A549 (cell line): ENCODE measurements around the gene LSS. TPM values are rescaled to one million over a fixed set of nuclear protein-coding genes. Genes with fewer than 3 reads are reported as not detected.

Experiments
- ATAC-seq, 2 experiments: fragments of 200-7000 bp in 1 of 2; fragments of >200 bp in 1 of 2; cut with Nextera tagmentation in 1 of 2; cut with Tn5 transposase in 1 of 2; 3 replicates each; pipeline versions ENCODE4 v1.8.0 to v1.9.1; 2018 to 2020; ENCODE audit warnings: mild to moderate bottlenecking in 1 of 2, moderate library complexity in 1 of 2
- CTCF ChIA-PET: fragments of 300-600 bp; sonication (Branson Sonifier 250); formaldehyde crosslinking; extraction: SDS; loops from one replicate; lab custom pipeline; 2021; ENCODE audit warnings: antibody characterized with exemption, inconsistent platforms; lab: Yijun Ruan, JAX
- POLR2A ChIA-PET: fragments of 350-600 bp; formaldehyde crosslinking; extraction: SDS; loops from one replicate; lab custom pipeline; 2021; ENCODE audit warnings: antibody characterized with exemption, inconsistent platforms; lab: Yijun Ruan, JAX
- DNase-seq, 2 experiments: peaks; one replicate each; pipeline versions ENCODE4 v3.0.0 to v3.0.0-alpha.2; 2011 to 2016; ENCODE audit warnings: low read depth in 1 of 2, low spot score in 1 of 2
- FAIRE-seq: peaks from 2 replicates; lab custom pipeline; 2011; peaks lifted over from hg19 to GRCh38; lab: Jason Lieb, UNC
- H3K27ac ChIP-seq, 2 experiments: fragments of >200 bp; sonication (Bioruptor Twin); formaldehyde crosslinking; 3 replicates each; pipeline ENCODE4 v1.5.1; 2016 to 2017
- H3K4me1 ChIP-seq: fragments of >200 bp; sonication (Bioruptor Twin); formaldehyde crosslinking; 3 replicates; pipeline ENCODE4 v1.6.1; 2016
- H3K4me2 ChIP-seq: fragments of >200 bp; sonication (Bioruptor Twin); formaldehyde crosslinking; 3 replicates; pipeline ENCODE4 v1.6.1; 2016
- H3K4me3 ChIP-seq: fragments of >200 bp; sonication (Bioruptor Twin); formaldehyde crosslinking; 3 replicates; pipeline ENCODE4 v1.5.1; 2016
- H3K9me3 ChIP-seq: fragments of >200 bp; sonication (Bioruptor Twin); formaldehyde crosslinking; 3 replicates; pipeline ENCODE4 v1.6.1; 2016
- BCL3 ChIP-seq: fragments of >200 bp; sonication (Bioruptor Twin); formaldehyde crosslinking; IDR thresholded peaks from 3 replicates; pipeline ENCODE4 v1.6.1; 2016
- BHLHE40 ChIP-seq: IDR thresholded peaks from 2 replicates; pipeline ENCODE4 v1.6.1; 2012; ENCODE audit warnings: low read depth, low read length, inconsistent platforms
- CEBPB ChIP-seq, 2 experiments: fragments of >200 bp in 1 of 2; sonication (Bioruptor Twin) in 1 of 2; formaldehyde crosslinking in 1 of 2; IDR thresholded peaks; 2 replicates each; pipeline ENCODE4 v1.6.1; 2012 to 2016
- CHD4 ChIP-seq: fragments of 200-600 bp; sonication (generic); IDR thresholded peaks from 2 replicates; pipeline ENCODE4 v1.6.1; 2016; ENCODE audit warnings: antibody characterized with exemption, mild to moderate bottlenecking, borderline replicate concordance
- EP300 ChIP-seq, 2 experiments: fragments of >200 bp; sonication (Bioruptor Twin); formaldehyde crosslinking; IDR thresholded peaks; 2 replicates in 1 of 2; 3 replicates in 1 of 2; pipeline ENCODE4 v1.6.1; 2016 to 2017
- FOSL2 ChIP-seq, 2 experiments: fragments of 450-650 bp in 1 of 2; fragments of >200 bp in 1 of 2; sonication (Bioruptor Twin) in 1 of 2; formaldehyde crosslinking; IDR thresholded peaks; 2 replicates each; pipeline versions ENCODE4 v1.5.0 to v1.6.1; 2016 to 2020; ENCODE audit warnings: mild to moderate bottlenecking in 1 of 2, moderate library complexity in 1 of 2
- GATA3 ChIP-seq: IDR thresholded peaks from 2 replicates; pipeline ENCODE4 v1.6.1; 2012; ENCODE audit warnings: borderline replicate concordance
- HDAC2 ChIP-seq: fragments of 200-600 bp; sonication (generic); IDR thresholded peaks from 2 replicates; pipeline ENCODE4 v1.6.1; 2016
- HES2 ChIP-seq: fragments of >200 bp; sonication (Bioruptor Twin); formaldehyde crosslinking; IDR thresholded peaks from 2 replicates; pipeline ENCODE4 v1.6.1; 2016
- HOXB13 ChIP-seq: fragments of 250-450 bp; sonication (Bioruptor Pico); IDR thresholded peaks from 2 replicates; pipeline ENCODE4 v1.5.0; 2020; ENCODE audit warnings: low read depth, mild to moderate bottlenecking, moderate library complexity
- HOXB5 ChIP-seq: fragments of 250-450 bp; sonication (Bioruptor Pico); IDR thresholded peaks from 2 replicates; pipeline ENCODE4 v1.5.0; 2020; ENCODE audit warnings: mild to moderate bottlenecking, moderate library complexity
- JUN ChIP-seq, 2 experiments: fragments of >200 bp; sonication (Bioruptor Twin); formaldehyde crosslinking; IDR thresholded peaks; 2 replicates in 1 of 2; 3 replicates in 1 of 2; pipeline ENCODE4 v1.6.1; 2016 to 2017
- KDM5A ChIP-seq: fragments of 200-600 bp; sonication (generic); IDR thresholded peaks from 2 replicates; pipeline ENCODE4 v1.6.1; 2016; ENCODE audit warnings: antibody characterized with exemption, mild to moderate bottlenecking
- MAZ ChIP-seq: fragments of 150-350 bp; IDR thresholded peaks from 2 replicates; pipeline ENCODE4 v1.6.1; 2014; ENCODE audit warnings: antibody characterized with exemption, low read depth, low read length, borderline replicate concordance
- MYC ChIP-seq: IDR thresholded peaks from 2 replicates; pipeline ENCODE4 v1.6.1; 2012; ENCODE audit warnings: mild to moderate bottlenecking, inconsistent platforms, low read length, improper control_type of control experiment, borderline replicate concordance
- NFE2L2 ChIP-seq: fragments of 150-350 bp; conservative IDR thresholded peaks from 2 replicates; pipeline ENCODE4 v1.6.1; 2014; ENCODE audit warnings: low read length
- POLR2A ChIP-seq: IDR thresholded peaks from 2 replicates; pipeline ENCODE4 v1.6.1; 2012; ENCODE audit warnings: mild to moderate bottlenecking, low read length
- POLR2AphosphoS2 ChIP-seq: conservative IDR thresholded peaks from 2 replicates; pipeline ENCODE4 v1.6.1; 2012; ENCODE audit warnings: low read length, improper control_type of control experiment, inconsistent platforms
- RARB ChIP-seq: fragments of 250-450 bp; sonication (Bioruptor Pico); IDR thresholded peaks from 2 replicates; pipeline ENCODE4 v1.8.0; 2021; ENCODE audit warnings: mild to moderate bottlenecking, moderate library complexity
- SREBF2 ChIP-seq: fragments of 450-650 bp; IDR thresholded peaks from 2 replicates; pipeline ENCODE4 v1.6.1; 2014; ENCODE audit warnings: mild to moderate bottlenecking, moderate library complexity
- ZC3H11A ChIP-seq: fragments of 450-650 bp; IDR thresholded peaks from 2 replicates; pipeline ENCODE4 v1.6.1; 2014; ENCODE audit warnings: antibody characterized with exemption, mild to moderate bottlenecking
- ZNF302 ChIP-seq: fragments of 250-450 bp; sonication (Bioruptor Pico); IDR thresholded peaks from 2 replicates; pipeline ENCODE4 v1.9.0; 2021; ENCODE audit warnings: inconsistent platforms, mild to moderate bottlenecking, moderate library complexity
- WGBS: methylation state at CpG from one replicate; pipeline ENCODE4 v1.1.6; 2017; ENCODE audit errors: missing lambda C conversion rate; 5-methylcytosine and 5-hydroxymethylcytosine counted together
- polyA plus RNA-seq, 4 experiments: library from polyadenylated mRNA; depleted of rRNA in 3 of 4; stranded (reverse); fragments of >200 nt; fragmentation: RNase III in 1 of 4; extraction: RNeasy Plus Mini Kit Qiagen cat#74134 plus additional on column Dnase treatment in 1 of 4; gene quantifications; 2 replicates in 3 of 4; 3 replicates in 1 of 4; pipeline ENCODE4 v1.2.3, GENCODE V29; 2011 to 2017
- TF ChIP-seq, protein P1 (sequence below): fragments of 450-650 bp; IDR thresholded peaks from 2 replicates; pipeline ENCODE4 v1.6.1; 2014; ENCODE audit warnings: antibody characterized with exemption

Gene LSS
- polyA plus RNA-seq, 2 of the 4 experiments (the other 2 are of a cell fraction) = 9.5 to 22.0 TPM

- no peak for TF ChIP-seq BHLHE40
- TF ChIP-seq BCL3 = no peak
- TF ChIP-seq ZC3H11A = no peak
- no peak for TF ChIP-seq GATA3
- TF ChIP-seq NFE2L2 = no peak
- no peak for TF ChIP-seq FOSL2 (IDR thresholded peaks at IDR 0.05)
- TF ChIP-seq FOSL2 (CRISPR knock-in tag; IDR thresholded peaks at IDR 0.05) = no peak
- TF ChIP-seq HOXB5 = no peak
- TF ChIP-seq, protein P1, sequence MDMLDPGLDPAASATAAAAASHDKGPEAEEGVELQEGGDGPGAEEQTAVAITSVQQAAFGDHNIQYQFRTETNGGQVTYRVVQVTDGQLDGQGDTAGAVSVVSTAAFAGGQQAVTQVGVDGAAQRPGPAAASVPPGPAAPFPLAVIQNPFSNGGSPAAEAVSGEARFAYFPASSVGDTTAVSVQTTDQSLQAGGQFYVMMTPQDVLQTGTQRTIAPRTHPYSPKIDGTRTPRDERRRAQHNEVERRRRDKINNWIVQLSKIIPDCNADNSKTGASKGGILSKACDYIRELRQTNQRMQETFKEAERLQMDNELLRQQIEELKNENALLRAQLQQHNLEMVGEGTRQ = no peak
- TF ChIP-seq EP300 (IDR thresholded peaks at IDR 0.05) = no peak
- no peak for TF ChIP-seq HOXB13 (CRISPR knock-in tag)
- no peak for TF ChIP-seq HDAC2
- TF ChIP-seq POLR2A = no peak
- TF ChIP-seq POLR2AphosphoS2 = no peak
- TF ChIP-seq HES2 = no peak
- no peak for TF ChIP-seq MYC
- TF ChIP-seq ZNF302 (CRISPR knock-in tag) = no peak
- TF ChIP-seq KDM5A = no peak
- TF ChIP-seq MAZ = no peak
- no peak for TF ChIP-seq CEBPB (IDR thresholded peaks at IDR 0.05)
- TF ChIP-seq SREBF2 = no peak
- POLR2A ChIA-PET = no interaction called here
- DNase-seq (no peak), ATAC-seq (no peak), FAIRE-seq (no peak)
- CTCF ChIA-PET = no interaction called here
- Histone ChIP-seq H3K27ac (no peak overlapping the region), H3K9me3 (no peaks in the 10 kb centered on the region), H3K4me1 (no peaks in the 10 kb centered on the region), H3K4me3 (no peak overlapping the region), H3K4me2 (no peak overlapping the region)
- WGBS = 85% methylated on average over 13 of the region's 23 CpGs
Measured at GRCh38 chr21:46208761-46209721, 19.5 kb downstream of the LSS start.

GRCh38 chr21:46207920-46208591 lies 20.5 kb downstream of the LSS start:
- TF ChIP-seq, protein P1 = no peak
- no peak for TF ChIP-seq JUN (IDR thresholded peaks at IDR 0.05)
- TF ChIP-seq CHD4 = no peak
- no peak for TF ChIP-seq RARB (CRISPR knock-in tag)
- no peak overlapping the region for H3K27ac ChIP-seq
- no peaks in the 10 kb centered on the region for H3K4me1 ChIP-seq
- CTCF ChIA-PET = interaction anchor here (1.5 kb wide), 1 partner anchor 17 kb away, joined by 4 read pairs; no protein-coding TSS in a partner anchor
- DNase-seq (no peak), ATAC-seq (no peak), FAIRE-seq (no peak)
- H3K4me3 ChIP-seq = no peak overlapping the region
- 86% methylated on average over 10 of the region's 27 CpGs for WGBS
- H3K4me2 ChIP-seq = no peak overlapping the region
- POLR2A ChIA-PET = no interaction called here
- H3K9me3 ChIP-seq = no peaks in the 10 kb centered on the region
